Measurements from ENCODE around the gene OR13C3.

DNA sequence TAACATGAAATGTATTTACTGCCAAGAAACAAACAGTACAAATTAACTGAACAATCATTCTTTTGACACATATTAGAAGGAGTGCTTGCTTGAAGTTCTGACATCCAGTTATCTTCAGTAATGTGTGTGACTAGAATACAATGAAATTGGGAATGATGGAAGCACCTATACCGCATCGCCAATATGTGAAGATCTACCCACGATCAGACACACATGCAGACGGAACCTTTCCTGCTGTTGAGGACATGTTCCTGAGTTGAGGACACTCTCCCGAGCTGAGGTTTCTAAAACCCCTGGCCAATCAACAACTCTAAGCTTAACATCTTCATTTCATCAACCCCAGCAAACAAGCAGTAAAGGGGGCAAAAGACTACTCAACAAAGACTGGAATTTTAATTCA, at the start of gene OR13C3:
- TF ChIP-seq, protein P1, sequence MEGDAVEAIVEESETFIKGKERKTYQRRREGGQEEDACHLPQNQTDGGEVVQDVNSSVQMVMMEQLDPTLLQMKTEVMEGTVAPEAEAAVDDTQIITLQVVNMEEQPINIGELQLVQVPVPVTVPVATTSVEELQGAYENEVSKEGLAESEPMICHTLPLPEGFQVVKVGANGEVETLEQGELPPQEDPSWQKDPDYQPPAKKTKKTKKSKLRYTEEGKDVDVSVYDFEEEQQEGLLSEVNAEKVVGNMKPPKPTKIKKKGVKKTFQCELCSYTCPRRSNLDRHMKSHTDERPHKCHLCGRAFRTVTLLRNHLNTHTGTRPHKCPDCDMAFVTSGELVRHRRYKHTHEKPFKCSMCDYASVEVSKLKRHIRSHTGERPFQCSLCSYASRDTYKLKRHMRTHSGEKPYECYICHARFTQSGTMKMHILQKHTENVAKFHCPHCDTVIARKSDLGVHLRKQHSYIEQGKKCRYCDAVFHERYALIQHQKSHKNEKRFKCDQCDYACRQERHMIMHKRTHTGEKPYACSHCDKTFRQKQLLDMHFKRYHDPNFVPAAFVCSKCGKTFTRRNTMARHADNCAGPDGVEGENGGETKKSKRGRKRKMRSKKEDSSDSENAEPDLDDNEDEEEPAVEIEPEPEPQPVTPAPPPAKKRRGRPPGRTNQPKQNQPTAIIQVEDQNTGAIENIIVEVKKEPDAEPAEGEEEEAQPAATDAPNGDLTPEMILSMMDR (IDR thresholded peaks at IDR 0.05; ENCODE audit: low read depth, low read length), result no peak
- TF ChIP-seq EZH2phosphoT487 (IDR thresholded peaks at IDR 0.05; ENCODE audit: low read depth), result no peak

Measured in OCI-LY3 (cell line).